GM23338 (cell line): ENCODE results near the gene EPAS1. TPM values are rescaled to one million over a fixed set of nuclear protein-coding genes. Genes with fewer than 3 reads are reported as not detected.

Experiments used
- ATAC-seq: fragments of 200-7000 bp; cut with Tn5 transposase; 3 replicates; pipeline ENCODE4 v1.9.1; 2020
- DNase-seq: peaks from one replicate; pipeline ENCODE4 v3.0.0-alpha.2; 2015; ENCODE audit warnings: low spot score
- H2AFZ ChIP-seq: fragments of 200-600 bp; sonication (generic); 2 replicates; pipeline ENCODE4 v1.8.0; 2016; ENCODE audit warnings: antibody characterized with exemption, mild to moderate bottlenecking, moderate library complexity
- H3F3A ChIP-seq: fragments of 200-600 bp; sonication (generic); replicated peaks from 2 replicates; pipeline ENCODE4 v1.8.0; 2017; ENCODE audit warnings: antibody characterized with exemption, mixed run types, low read depth
- H3K27ac ChIP-seq: fragments of 200-600 bp; sonication (generic); 2 replicates; pipeline ENCODE4 v1.6.1; 2016; ENCODE audit warnings: low read depth
- H3K27me3 ChIP-seq: fragments of 200-600 bp; sonication (generic); 2 replicates; pipeline ENCODE4 v1.8.0; 2016; ENCODE audit warnings: mild to moderate bottlenecking, mixed run types, moderate library complexity; ENCODE audit not compliant: insufficient read depth
- H3K36me3 ChIP-seq: fragments of 200-600 bp; sonication (generic); 2 replicates; pipeline ENCODE4 v1.8.0; 2016; ENCODE audit warnings: mild to moderate bottlenecking; ENCODE audit not compliant: insufficient read depth
- H3K4me1 ChIP-seq: fragments of 200-600 bp; sonication (generic); 2 replicates; pipeline ENCODE4 v1.8.0; 2016; ENCODE audit warnings: mild to moderate bottlenecking, moderate library complexity; ENCODE audit not compliant: insufficient read depth
- H3K4me2 ChIP-seq: fragments of 200-600 bp; sonication (generic); 2 replicates; pipeline ENCODE4 v1.7.1; 2017; ENCODE audit warnings: mixed run types
- H3K4me3 ChIP-seq: fragments of 200-600 bp; sonication (generic); 2 replicates; pipeline ENCODE4 v1.6.1; 2016; ENCODE audit warnings: mixed run types
- H3K79me2 ChIP-seq: fragments of 200-600 bp; sonication (generic); replicated peaks from 2 replicates; pipeline ENCODE4 v1.8.0; 2017; ENCODE audit warnings: mild to moderate bottlenecking; ENCODE audit not compliant: insufficient read depth
- H3K9me2 ChIP-seq: fragments of 200-600 bp; sonication (generic); 2 replicates; pipeline ENCODE4 v1.8.0; 2017; ENCODE audit not compliant: insufficient read depth
- H4K20me1 ChIP-seq: fragments of 200-600 bp; sonication (generic); replicated peaks from 2 replicates; pipeline ENCODE4 v1.8.0; 2017; ENCODE audit warnings: mild to moderate bottlenecking; ENCODE audit not compliant: insufficient read depth
- H3K27ac Mint-ChIP-seq: 2 replicates; pipeline ENCODE4 v1.8.0; 2020; ENCODE audit warnings: inconsistent platforms, mild to moderate bottlenecking, moderate library complexity, mixed read lengths
- H3K27me3 Mint-ChIP-seq: 3 replicates; pipeline ENCODE4 v1.8.0; 2022; ENCODE audit warnings: low read depth, mild to moderate bottlenecking, moderate library complexity, mixed read lengths, inconsistent platforms; ENCODE audit not compliant: insufficient read depth, poor library complexity
- H3K36me3 Mint-ChIP-seq: 3 replicates; pipeline ENCODE4 v1.8.0; 2021; ENCODE audit warnings: low read depth, mild to moderate bottlenecking, inconsistent platforms, moderate library complexity, mixed read lengths
- H3K4me1 Mint-ChIP-seq: 3 replicates; pipeline ENCODE4 v1.8.0; 2020; ENCODE audit warnings: mild to moderate bottlenecking, inconsistent platforms, mixed read lengths
- H3K4me3 Mint-ChIP-seq: 3 replicates; pipeline ENCODE4 v1.8.0; 2021; ENCODE audit warnings: moderate library complexity, mild to moderate bottlenecking, inconsistent platforms, mixed read lengths
- H3K9me3 Mint-ChIP-seq: 3 replicates; pipeline ENCODE4 v1.8.0; 2020; ENCODE audit warnings: moderate library complexity, mild to moderate bottlenecking, inconsistent platforms, mixed read lengths
- CREB1 ChIP-seq: fragments of 250-450 bp; sonication (Bioruptor Pico); IDR thresholded peaks from 2 replicates; pipeline ENCODE4 v1.5.0; 2020; ENCODE audit warnings: low read depth, mild to moderate bottlenecking, moderate library complexity
- NANOG ChIP-seq: IDR thresholded peaks from 2 replicates; pipeline ENCODE4 v1.6.1; 2016; ENCODE audit warnings: antibody characterized with exemption, borderline replicate concordance
- polyA plus RNA-seq: library from polyadenylated mRNA; unstranded; fragments of >200 nt; fragmentation: Nextera tagmentation; extraction: Ambion mirVana; gene quantifications from 2 replicates; pipeline ENCODE4 v1.2.1, GENCODE V29; 2016
- total RNA-seq: library from RNA; depleted of rRNA; stranded (reverse); fragments of >200 nt; shearing (Covaris generic); gene quantifications from 2 replicates; pipeline ENCODE4 v1.2.3, GENCODE V29; 2014
- TF ChIP-seq, protein P1 (sequence below): fragments of 250-450 bp; sonication (Bioruptor Pico); IDR thresholded peaks from 2 replicates; pipeline ENCODE4 v1.5.0; 2020; ENCODE audit warnings: mild to moderate bottlenecking, moderate library complexity
- TF ChIP-seq, protein P2 (sequence below), 2 experiments: fragments of 200-600 bp in 1 of 2; sonication (generic) in 1 of 2; conservative IDR thresholded peaks; 2 replicates each; pipeline versions ENCODE4 v1.5.1 to v1.6.1; 2016 to 2017; ENCODE audit warnings: antibody characterized with exemption in 2 of 2, low read depth in 2 of 2, mild to moderate bottlenecking in 2 of 2, moderate library complexity in 1 of 2
- TF ChIP-seq, protein P3 (sequence below): IDR thresholded peaks from 2 replicates; pipeline ENCODE4 v1.6.1; 2016; ENCODE audit warnings: antibody characterized with exemption

Gene EPAS1
- total and polyA plus RNA-seq, 2 experiments from 2014 or later = 0.68 to 5.4 TPM

DNA sequence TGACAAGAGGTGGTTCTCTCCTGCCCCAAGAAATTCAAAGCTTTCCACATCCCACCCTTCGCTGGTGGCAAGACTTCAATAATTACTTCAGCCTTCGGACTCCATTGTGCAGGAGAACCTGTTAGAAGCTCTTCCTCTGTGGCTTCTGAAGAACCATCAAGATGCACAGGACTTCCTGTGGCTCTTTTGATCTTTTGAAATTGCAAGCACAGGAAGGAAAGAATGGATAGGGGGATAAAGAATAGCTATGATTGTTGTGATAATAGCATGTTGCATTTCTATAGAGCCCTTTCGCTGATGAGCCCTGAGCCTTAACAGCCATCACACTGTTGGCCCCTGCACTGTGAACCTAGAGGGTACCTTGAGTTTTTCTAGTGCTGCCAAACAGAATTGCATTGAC is 7.4 kb downstream of the EPAS1 start:
- DNase-seq (no peak), ATAC-seq (no peak)
- Histone ChIP-seq H3K36me3 (no peaks in the 10 kb centered on the region), H3F3A (peaks cover 5% of the 10 kb centered on the region; the same call in 1 of the 2 replicates), H3K4me3 (no peak overlapping the region), H3K9me2 (peaks cover 12% of the 10 kb centered on the region; the same call in 1 of the 2 replicates), H4K20me1 (peaks cover 13% of the 10 kb centered on the region), H3K27ac (no peak overlapping the region), H3K4me1 (peaks cover 45% of the 10 kb centered on the region), H2AFZ (no peak overlapping the region), H3K79me2 (no peaks in the 10 kb centered on the region), H3K4me2 (peak overlapping the region; percentile 46; the same call in 1 of the 2 replicates), H3K27me3 (peaks cover 42% of the 10 kb centered on the region)
- Mint-ChIP-seq H3K27ac (no peak overlapping the region), H3K27me3 (peaks cover 37% of the 10 kb centered on the region), H3K4me3 (no peak overlapping the region), H3K4me1 (peaks cover 35% of the 10 kb centered on the region), H3K9me3 (peaks cover 6% of the 10 kb centered on the region; the same call in 2 of the 3 replicates), H3K36me3 (peaks cover 12% of the 10 kb centered on the region; the same call in 2 of the 3 replicates)
- TF ChIP-seq, protein P1, sequence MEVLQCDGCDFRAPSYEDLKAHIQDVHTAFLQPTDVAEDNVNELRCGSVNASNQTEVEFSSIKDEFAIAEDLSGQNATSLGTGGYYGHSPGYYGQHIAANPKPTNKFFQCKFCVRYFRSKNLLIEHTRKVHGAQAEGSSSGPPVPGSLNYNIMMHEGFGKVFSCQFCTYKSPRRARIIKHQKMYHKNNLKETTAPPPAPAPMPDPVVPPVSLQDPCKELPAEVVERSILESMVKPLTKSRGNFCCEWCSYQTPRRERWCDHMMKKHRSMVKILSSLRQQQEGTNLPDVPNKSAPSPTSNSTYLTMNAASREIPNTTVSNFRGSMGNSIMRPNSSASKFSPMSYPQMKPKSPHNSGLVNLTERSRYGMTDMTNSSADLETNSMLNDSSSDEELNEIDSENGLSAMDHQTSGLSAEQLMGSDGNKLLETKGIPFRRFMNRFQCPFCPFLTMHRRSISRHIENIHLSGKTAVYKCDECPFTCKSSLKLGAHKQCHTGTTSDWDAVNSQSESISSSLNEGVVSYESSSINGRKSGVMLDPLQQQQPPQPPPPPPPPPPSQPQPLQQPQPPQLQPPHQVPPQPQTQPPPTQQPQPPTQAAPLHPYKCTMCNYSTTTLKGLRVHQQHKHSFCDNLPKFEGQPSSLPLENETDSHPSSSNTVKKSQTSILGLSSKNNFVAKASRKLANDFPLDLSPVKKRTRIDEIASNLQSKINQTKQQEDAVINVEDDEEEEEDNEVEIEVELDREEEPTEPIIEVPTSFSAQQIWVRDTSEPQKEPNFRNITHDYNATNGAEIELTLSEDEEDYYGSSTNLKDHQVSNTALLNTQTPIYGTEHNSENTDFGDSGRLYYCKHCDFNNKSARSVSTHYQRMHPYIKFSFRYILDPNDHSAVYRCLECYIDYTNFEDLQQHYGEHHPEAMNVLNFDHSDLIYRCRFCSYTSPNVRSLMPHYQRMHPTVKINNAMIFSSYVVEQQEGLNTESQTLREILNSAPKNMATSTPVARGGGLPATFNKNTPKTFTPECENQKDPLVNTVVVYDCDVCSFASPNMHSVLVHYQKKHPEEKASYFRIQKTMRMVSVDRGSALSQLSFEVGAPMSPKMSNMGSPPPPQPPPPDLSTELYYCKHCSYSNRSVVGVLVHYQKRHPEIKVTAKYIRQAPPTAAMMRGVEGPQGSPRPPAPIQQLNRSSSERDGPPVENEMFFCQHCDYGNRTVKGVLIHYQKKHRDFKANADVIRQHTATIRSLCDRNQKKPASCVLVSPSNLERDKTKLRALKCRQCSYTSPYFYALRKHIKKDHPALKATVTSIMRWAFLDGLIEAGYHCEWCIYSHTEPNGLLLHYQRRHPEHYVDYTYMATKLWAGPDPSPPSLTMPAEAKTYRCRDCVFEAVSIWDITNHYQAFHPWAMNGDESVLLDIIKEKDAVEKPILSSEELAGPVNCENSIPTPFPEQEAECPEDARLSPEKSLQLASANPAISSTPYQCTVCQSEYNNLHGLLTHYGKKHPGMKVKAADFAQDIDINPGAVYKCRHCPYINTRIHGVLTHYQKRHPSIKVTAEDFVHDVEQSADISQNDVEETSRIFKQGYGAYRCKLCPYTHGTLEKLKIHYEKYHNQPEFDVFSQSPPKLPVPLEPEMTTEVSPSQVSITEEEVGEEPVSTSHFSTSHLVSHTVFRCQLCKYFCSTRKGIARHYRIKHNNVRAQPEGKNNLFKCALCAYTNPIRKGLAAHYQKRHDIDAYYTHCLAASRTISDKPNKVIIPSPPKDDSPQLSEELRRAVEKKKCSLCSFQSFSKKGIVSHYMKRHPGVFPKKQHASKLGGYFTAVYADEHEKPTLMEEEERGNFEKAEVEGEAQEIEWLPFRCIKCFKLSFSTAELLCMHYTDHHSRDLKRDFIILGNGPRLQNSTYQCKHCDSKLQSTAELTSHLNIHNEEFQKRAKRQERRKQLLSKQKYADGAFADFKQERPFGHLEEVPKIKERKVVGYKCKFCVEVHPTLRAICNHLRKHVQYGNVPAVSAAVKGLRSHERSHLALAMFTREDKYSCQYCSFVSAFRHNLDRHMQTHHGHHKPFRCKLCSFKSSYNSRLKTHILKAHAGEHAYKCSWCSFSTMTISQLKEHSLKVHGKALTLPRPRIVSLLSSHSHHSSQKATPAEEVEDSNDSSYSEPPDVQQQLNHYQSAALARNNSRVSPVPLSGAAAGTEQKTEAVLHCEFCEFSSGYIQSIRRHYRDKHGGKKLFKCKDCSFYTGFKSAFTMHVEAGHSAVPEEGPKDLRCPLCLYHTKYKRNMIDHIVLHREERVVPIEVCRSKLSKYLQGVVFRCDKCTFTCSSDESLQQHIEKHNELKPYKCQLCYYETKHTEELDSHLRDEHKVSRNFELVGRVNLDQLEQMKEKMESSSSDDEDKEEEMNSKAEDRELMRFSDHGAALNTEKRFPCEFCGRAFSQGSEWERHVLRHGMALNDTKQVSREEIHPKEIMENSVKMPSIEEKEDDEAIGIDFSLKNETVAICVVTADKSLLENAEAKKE = peak; percentile 94
- TF ChIP-seq NANOG = peak; percentile 52; the same call in 1 of the 2 replicates
- TF ChIP-seq, protein P2, sequence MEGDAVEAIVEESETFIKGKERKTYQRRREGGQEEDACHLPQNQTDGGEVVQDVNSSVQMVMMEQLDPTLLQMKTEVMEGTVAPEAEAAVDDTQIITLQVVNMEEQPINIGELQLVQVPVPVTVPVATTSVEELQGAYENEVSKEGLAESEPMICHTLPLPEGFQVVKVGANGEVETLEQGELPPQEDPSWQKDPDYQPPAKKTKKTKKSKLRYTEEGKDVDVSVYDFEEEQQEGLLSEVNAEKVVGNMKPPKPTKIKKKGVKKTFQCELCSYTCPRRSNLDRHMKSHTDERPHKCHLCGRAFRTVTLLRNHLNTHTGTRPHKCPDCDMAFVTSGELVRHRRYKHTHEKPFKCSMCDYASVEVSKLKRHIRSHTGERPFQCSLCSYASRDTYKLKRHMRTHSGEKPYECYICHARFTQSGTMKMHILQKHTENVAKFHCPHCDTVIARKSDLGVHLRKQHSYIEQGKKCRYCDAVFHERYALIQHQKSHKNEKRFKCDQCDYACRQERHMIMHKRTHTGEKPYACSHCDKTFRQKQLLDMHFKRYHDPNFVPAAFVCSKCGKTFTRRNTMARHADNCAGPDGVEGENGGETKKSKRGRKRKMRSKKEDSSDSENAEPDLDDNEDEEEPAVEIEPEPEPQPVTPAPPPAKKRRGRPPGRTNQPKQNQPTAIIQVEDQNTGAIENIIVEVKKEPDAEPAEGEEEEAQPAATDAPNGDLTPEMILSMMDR (conservative IDR thresholded peaks at IDR 0.05; ENCODE audit: low read depth in 2 of 2) = no peak

DNA sequence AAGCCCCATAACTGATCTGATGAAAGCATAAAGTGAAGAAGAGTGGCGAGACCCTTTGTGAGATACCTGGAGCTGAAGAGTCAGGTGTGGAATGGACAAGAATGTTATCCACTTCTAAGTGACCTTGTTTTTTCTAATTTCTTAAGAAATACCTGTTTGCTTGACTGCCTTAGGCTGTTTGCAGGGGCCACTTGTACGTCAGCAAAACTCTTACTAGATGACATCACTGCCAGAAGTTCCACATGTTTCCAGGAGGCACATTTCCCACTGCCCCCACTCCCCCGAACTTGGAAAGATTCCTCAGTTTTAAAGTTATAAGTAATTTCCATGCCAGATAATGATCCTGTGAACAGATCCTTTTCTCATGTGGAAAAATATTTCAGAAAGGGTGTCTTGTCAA is 8.0 kb downstream of the EPAS1 start:
- ATAC-seq (no peak), DNase-seq (no peak)
- H3K36me3 Mint-ChIP-seq = peaks cover 12% of the 10 kb centered on the region; the same call in 2 of the 3 replicates
- no peaks in the 10 kb centered on the region for H3K36me3 ChIP-seq
- no peaks in the 10 kb centered on the region for H3K79me2 ChIP-seq
- H3K4me2 ChIP-seq = peak overlapping the region; percentile 46; the same call in 1 of the 2 replicates
- no peak overlapping the region for H3K4me3 ChIP-seq
- H2AFZ ChIP-seq = no peak overlapping the region
- H3K27ac ChIP-seq = no peak overlapping the region
- peaks cover 33% of the 10 kb centered on the region for H3K27me3 Mint-ChIP-seq
- no peak for TF ChIP-seq CREB1
- TF ChIP-seq, protein P3, sequence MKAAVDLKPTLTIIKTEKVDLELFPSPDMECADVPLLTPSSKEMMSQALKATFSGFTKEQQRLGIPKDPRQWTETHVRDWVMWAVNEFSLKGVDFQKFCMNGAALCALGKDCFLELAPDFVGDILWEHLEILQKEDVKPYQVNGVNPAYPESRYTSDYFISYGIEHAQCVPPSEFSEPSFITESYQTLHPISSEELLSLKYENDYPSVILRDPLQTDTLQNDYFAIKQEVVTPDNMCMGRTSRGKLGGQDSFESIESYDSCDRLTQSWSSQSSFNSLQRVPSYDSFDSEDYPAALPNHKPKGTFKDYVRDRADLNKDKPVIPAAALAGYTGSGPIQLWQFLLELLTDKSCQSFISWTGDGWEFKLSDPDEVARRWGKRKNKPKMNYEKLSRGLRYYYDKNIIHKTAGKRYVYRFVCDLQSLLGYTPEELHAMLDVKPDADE = no peak
- H3K4me3 Mint-ChIP-seq = no peak overlapping the region
- 0 out of 2 replicates have a peak, but pooled peaks cover under 1% of the 10 kb centered on the region for H3F3A ChIP-seq
- H3K27ac Mint-ChIP-seq = no peak overlapping the region
- H3K4me1 Mint-ChIP-seq = peaks cover 30% of the 10 kb centered on the region
- H3K9me3 Mint-ChIP-seq = peaks cover 6% of the 10 kb centered on the region; the same call in 2 of the 3 replicates
- peaks cover 36% of the 10 kb centered on the region for H3K27me3 ChIP-seq
- peaks cover 13% of the 10 kb centered on the region for H3K9me2 ChIP-seq
- peaks cover 39% of the 10 kb centered on the region for H3K4me1 ChIP-seq
- H4K20me1 ChIP-seq = peaks cover 11% of the 10 kb centered on the region
